Astrocyte of the spinal cord (primary cell): ENCODE results near the gene PROM2.

Experiments
- DNase-seq: peaks from one replicate; pipeline ENCODE4 v3.0.0; 2011; ENCODE audit warnings: low read depth, low spot score
- H3K4me3 ChIP-seq: 2 replicates; pipeline ENCODE4 v1.5.1; 2011; ENCODE audit warnings: low read depth, mild to moderate bottlenecking, low read length, moderate library complexity
- in situ Hi-C: cut with HindIII; loops from 2 replicates; pipeline ENCODE4 v1.10.0; 2017; ENCODE audit warnings: low sequenced_read_pairs
- TF ChIP-seq, protein P1 (sequence below): IDR thresholded peaks from 2 replicates; pipeline ENCODE4 v1.5.1; 2012; ENCODE audit warnings: low read depth, mild to moderate bottlenecking, low read length, inconsistent platforms

Gene PROM2

DNA sequence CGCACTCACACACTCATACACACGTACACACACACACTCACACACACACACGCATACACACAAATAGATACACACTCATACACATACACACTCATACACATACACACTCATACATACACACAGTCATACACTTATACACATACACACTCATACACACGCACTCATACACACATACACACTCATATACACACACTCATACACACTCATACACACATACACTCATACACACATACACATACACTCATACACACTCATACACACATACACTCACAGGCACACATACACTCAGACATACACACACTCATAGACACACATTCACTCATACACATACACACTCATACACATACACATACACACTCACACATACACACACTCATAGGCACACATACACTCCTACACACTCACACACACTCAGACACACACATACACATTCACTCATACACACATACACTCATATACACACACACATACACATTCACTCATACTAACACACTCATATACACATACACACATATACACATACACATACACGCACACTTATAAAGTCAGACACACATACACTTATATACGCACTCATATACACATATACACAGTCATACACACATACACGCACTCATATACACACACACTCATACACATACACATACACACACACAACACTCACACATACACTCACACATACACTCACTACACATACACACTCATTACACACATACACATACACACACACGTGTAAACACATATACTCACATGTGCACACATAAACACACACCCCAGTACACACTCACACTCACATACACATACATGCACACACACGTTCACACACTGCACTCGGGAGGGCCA lies 51.6 kb downstream of the PROM2 start:
- TF ChIP-seq, protein P1, sequence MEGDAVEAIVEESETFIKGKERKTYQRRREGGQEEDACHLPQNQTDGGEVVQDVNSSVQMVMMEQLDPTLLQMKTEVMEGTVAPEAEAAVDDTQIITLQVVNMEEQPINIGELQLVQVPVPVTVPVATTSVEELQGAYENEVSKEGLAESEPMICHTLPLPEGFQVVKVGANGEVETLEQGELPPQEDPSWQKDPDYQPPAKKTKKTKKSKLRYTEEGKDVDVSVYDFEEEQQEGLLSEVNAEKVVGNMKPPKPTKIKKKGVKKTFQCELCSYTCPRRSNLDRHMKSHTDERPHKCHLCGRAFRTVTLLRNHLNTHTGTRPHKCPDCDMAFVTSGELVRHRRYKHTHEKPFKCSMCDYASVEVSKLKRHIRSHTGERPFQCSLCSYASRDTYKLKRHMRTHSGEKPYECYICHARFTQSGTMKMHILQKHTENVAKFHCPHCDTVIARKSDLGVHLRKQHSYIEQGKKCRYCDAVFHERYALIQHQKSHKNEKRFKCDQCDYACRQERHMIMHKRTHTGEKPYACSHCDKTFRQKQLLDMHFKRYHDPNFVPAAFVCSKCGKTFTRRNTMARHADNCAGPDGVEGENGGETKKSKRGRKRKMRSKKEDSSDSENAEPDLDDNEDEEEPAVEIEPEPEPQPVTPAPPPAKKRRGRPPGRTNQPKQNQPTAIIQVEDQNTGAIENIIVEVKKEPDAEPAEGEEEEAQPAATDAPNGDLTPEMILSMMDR, result no peak
- H3K4me3 ChIP-seq, result no peak overlapping the region
- in situ Hi-C loops, result no loop called here
- DNase-seq, result no peak

DNA sequence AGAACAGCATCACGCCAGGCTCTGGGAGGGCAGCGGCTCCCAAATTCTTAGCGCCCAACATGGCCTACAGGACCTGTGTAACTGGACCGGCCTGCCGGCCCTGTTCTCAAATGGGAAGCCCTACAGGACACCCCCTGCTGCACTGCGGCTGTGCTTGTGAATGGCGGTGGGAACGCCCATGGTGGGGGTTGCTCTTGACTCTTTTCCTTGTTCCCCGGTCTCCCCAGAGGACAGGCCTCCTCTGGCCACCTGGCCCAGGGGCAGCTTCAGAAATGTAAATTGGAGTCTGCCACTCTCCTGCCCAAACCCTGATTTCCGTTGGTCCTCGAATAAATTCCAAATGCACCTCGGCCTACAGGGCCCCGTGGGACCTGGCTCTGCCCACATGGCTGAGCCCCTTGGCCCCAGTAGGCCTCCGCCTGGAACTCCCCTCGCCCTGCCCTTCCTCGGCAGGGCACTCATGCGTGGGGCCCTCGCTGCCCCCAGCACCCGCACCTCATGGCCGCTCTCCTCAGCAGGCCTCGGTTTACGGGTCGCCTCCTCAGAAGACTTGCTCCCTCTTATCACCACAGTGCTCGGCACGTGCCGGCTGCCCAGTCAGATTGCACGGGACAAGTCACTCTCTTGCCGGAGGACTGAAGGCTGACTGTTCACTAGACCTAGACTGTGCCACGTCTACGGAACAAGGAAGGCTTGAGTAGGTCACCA lies 52.3 kb downstream of the PROM2 start:
- DNase-seq, result no peak
- in situ Hi-C loops, result no loop called here
- TF ChIP-seq, protein P1, result no peak
- H3K4me3 ChIP-seq, result no peak overlapping the region

DNA sequence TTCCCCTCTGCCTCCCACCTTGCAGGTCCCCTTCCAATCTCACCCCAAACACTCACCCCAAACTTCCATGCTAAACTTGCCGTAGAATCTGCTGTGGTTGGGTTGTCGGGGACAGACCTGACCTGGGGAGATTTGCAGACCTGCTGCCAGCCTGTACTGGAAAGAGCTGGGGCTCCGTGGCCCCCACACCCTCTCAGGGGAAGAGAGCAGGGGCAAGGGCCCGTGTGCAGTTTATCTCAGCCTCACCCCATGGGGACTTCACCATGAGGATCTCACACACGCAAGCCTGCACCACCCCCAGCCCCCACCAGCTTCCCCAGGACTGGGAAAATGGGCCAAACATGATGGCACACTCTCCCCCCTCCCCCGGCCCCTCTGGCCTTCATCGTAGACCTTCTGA lies 53.6 kb downstream of the PROM2 start:
- H3K4me3 ChIP-seq, result no peak overlapping the region
- TF ChIP-seq, protein P1, result no peak
- DNase-seq, result no peak
- in situ Hi-C loops, result no loop called here

DNA sequence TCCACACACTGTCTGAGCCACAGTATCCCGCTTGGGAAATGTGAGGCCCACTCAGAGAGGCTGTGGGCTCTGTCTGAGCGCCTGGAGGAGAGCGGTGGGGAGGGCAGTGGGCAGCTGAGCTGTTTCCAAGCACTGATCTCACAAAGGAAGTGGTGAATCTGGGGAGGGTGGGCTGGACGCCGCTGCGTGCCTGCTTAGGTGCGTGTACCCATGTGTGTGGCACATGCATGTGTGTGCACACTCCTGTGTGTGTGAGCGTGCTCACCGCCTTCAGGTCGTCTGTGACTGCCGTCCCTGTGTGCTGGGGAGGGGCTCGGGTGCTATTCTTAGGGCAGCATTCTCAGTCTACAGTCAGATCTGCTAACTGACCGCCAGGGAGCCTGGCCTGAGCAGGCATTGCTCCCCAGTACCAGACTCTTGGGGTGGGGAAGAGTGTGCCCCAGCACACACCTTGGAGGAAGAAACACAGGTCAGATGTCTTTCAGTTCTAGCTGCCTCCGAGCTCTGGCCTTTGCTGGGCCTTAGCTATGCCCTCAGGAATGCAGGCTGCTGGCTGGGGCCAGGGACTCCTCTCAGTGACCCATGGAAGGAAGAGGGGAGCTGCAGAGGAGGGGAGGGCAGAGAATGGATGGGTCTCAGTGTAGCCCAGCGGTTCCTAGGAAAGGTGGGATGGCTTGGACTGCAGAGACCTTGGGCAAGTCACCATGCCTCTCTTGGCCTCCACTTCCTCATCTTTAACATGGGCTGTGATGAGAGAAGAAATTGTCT lies 54.3 kb downstream of the PROM2 start:
- in situ Hi-C loops, result no loop called here
- DNase-seq, result no peak
- no peak overlapping the region for H3K4me3 ChIP-seq
- TF ChIP-seq, protein P1, result no peak

DNA sequence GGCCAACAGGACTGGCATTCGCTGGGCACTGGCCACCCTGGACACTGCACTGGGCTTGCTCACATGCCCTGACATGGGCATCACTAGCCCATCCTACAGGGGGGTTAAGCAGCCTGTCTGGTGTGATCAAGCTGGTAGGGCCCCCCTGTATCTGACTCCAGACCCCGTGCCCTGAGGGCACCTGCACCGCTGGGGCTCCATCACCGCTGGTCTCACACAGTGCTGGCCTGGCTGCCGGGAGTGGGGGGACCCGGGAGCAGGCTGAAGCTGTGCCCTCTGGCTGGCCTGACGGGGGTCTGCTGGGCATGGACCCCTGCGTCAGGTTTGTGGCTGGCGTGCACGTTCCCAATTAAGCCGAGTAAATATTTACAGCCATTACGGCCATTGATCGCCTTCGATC lies 55.2 kb downstream of the PROM2 start:
- no peak overlapping the region for H3K4me3 ChIP-seq
- no peak for DNase-seq
- TF ChIP-seq, protein P1, result no peak
- in situ Hi-C loops, result no loop called here

DNA sequence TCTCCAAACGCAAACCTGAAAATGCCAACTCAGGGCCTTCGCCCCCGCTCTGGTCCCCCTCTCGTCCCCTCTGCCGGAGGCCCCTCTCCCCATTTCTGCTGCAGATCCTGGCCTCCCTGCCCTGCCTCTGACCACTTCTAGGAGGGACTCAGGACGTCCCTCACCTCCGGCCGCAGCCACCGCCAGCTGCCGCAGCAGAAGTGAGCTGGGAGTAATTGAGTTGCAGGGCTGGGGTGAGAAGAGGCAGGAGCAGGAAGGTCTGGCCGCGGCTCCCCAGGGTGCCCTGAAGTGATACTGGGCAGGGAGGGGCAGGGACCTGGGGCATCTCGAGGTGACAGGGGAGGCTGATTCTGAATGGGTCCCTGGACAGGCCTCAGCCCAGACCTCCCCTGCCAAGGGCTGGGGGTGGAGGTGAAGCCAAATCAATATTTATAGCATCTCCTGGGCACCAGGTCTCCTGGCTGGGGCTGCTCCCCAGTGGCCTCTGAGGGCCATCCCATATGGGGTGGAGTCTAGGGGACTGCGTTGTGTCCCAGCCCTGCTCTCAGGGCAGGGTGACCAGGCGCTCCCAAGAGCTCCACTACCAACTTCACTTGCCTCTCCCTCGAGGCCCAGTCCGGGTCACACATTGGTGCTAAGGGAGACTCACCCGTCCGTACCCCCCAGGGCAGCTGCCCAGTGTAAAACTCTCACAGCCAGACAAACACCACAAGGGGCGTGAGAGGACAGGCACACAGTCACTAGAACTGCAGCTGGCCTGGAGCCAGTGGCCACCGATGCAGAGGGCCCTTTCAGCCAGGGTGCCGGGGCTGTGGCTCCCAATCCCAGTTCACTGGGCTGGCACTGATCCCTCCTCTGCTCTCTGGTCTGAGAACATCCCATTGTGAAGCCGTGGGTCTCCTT lies 55.9 kb downstream of the PROM2 start:
- DNase-seq, result no peak
- H3K4me3 ChIP-seq, result no peak overlapping the region
- in situ Hi-C loops, result no loop called here
- TF ChIP-seq, protein P1, result peak; percentile 8
